Measurements from ENCODE around the gene EFR3B.
A peak's percentile ranks its signal among the peaks of the same experiment; 100 is the strongest.

The EFR3B gene

GRCh38 chr2:25081237-25081790 lies 39.4 kb downstream of the EFR3B start:
- Mint-ChIP-seq H3K9me3 (no peaks in the 10 kb centered on the region), H3K36me3 (ENCODE audit: low read depth) (peaks cover 5% of the 10 kb centered on the region), H3K27me3 (ENCODE audit: low read depth, poor library complexity) (peaks cover 7% of the 10 kb centered on the region), H3K4me3 (no peak overlapping the region), H3K27ac (peak overlapping the region; percentile 24), H3K4me1 (peaks cover 79% of the 10 kb centered on the region)
- DNase-seq = no peak
- TF ChIP-seq, protein P1, sequence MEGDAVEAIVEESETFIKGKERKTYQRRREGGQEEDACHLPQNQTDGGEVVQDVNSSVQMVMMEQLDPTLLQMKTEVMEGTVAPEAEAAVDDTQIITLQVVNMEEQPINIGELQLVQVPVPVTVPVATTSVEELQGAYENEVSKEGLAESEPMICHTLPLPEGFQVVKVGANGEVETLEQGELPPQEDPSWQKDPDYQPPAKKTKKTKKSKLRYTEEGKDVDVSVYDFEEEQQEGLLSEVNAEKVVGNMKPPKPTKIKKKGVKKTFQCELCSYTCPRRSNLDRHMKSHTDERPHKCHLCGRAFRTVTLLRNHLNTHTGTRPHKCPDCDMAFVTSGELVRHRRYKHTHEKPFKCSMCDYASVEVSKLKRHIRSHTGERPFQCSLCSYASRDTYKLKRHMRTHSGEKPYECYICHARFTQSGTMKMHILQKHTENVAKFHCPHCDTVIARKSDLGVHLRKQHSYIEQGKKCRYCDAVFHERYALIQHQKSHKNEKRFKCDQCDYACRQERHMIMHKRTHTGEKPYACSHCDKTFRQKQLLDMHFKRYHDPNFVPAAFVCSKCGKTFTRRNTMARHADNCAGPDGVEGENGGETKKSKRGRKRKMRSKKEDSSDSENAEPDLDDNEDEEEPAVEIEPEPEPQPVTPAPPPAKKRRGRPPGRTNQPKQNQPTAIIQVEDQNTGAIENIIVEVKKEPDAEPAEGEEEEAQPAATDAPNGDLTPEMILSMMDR (IDR thresholded peaks at IDR 0.05) = no peak

DNA sequence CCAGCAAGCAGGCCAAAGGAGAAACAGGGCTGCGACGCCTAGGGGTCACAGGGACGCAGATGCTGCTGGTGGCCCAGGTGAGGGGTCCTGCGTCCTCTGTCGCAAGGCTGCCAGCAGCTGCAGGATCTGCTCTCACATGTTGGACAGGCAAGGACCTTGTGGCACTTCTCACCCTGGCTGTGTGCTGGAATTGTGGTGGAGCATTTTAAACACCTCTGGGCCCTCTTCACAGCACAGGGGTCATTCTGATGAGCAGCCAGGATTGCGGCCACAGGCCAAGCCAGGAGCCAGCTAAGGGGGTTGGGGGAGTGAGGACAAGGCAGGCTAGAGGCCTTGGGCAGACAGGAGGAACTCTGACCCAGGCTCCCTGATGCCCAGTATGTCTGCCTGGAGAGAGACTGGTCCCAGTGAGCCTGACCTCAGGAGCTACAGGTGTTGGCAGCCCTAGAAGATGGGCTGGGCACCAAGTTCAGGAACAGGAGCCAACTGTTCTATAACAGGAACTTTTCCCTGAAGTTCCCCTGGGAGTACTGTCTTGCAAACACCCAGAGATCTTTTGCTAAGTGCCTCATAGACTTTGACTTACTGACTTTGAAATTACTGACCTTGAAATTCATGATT lies 40.2 kb downstream of the EFR3B start:
- H3K4me3 Mint-ChIP-seq = no peak overlapping the region
- no peak overlapping the region for H3K27ac Mint-ChIP-seq
- TF ChIP-seq, protein P1 (IDR thresholded peaks at IDR 0.05) = no peak
- H3K4me1 Mint-ChIP-seq = peaks cover 76% of the 10 kb centered on the region
- peaks cover 7% of the 10 kb centered on the region for H3K27me3 Mint-ChIP-seq (ENCODE audit: low read depth, poor library complexity)
- no peak for DNase-seq
- peaks cover 10% of the 10 kb centered on the region for H3K36me3 Mint-ChIP-seq (ENCODE audit: low read depth)
- no peaks in the 10 kb centered on the region for H3K9me3 Mint-ChIP-seq

DNA sequence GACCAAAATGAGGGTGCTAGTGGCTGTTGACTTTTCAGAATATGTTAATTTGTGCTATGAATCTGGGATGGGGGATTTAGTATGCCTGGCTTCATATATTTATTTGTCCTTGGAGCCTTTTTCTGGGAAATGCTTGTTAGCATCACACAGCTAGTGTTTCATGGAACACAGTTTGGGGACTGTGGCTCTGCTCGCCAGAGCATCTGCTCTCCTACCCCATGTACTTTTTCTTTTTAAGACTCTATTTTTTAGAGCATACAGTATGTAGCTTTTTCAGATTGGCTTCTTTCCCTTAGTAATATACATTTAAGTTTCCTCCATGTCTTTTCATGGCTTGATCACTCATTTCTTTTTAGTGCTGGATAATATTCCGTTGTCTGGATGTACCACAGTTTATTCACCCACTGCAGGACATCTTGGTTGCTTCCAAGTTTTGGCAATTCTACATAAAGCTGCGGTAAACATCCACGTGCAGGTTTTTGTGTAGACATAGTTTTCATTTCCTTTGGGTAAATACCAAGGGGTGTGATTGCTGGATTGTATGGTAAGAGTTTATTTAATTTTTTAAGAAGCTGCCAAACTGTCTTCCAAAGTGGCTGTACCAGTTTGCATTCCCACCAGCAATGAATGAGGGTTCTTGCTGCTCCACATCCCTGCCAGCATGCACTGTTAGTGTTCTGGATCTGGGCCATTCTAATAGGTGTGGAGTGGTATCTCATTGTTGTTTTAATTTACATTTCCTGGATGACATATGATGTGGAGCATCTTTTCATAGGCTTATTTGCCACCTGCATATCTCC lies 44.1 kb downstream of the EFR3B start:
- no peak for DNase-seq
- no peaks in the 10 kb centered on the region for H3K9me3 Mint-ChIP-seq
- H3K27me3 Mint-ChIP-seq (ENCODE audit: low read depth, poor library complexity) = no peaks in the 10 kb centered on the region
- H3K4me3 Mint-ChIP-seq = no peak overlapping the region
- H3K27ac Mint-ChIP-seq = no peak overlapping the region
- TF ChIP-seq, protein P1 (IDR thresholded peaks at IDR 0.05) = no peak
- peaks cover 66% of the 10 kb centered on the region for H3K4me1 Mint-ChIP-seq
- H3K36me3 Mint-ChIP-seq (ENCODE audit: low read depth) = peaks cover 9% of the 10 kb centered on the region

GRCh38 chr2:25088817-25089516 lies 47.1 kb downstream of the EFR3B start:
- Mint-ChIP-seq H3K9me3 (no peaks in the 10 kb centered on the region), H3K4me3 (no peak overlapping the region), H3K36me3 (ENCODE audit: low read depth) (peaks cover 24% of the 10 kb centered on the region), H3K4me1 (peaks cover 37% of the 10 kb centered on the region), H3K27me3 (ENCODE audit: low read depth, poor library complexity) (no peaks in the 10 kb centered on the region), H3K27ac (peak overlapping the region; percentile 93)
- TF ChIP-seq, protein P1 (IDR thresholded peaks at IDR 0.05) = no peak
- DNase-seq = no peak

DNA sequence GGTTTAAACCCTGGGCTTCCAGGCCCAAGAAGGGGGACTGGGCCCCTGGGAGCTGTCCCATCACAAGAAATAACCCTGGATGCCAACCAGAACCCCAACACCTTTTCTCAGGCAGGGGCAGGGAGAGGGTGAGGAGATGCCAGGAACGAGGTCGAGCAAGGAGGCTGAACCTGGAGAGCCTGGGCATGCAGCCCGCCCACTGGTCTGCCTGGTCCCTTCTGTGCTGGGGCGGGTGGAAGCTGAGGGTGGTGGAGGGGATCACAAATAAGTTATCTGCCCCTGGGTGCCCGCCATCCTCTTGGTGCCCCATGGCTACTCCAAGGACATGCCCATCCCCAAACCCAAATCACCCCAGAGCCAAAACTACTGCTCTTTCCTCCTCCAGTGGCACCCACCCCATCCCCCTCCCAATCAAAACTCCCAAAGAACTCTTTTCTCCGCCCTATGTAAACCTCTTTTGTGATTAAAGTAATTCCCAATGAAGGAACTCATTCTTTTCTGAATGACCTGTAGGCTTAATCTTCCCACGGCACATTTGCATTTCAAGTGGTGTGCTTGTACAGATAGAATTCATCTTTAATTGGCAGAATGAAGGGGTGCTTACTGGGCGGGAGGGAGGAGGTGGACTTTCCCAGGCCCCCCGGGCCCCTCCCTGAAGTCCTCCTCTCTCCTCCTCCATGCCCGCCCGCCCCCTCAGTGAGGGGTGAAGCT lies 47.9 kb downstream of the EFR3B start:
- H3K27ac Mint-ChIP-seq = no peak overlapping the region
- no peaks in the 10 kb centered on the region for H3K27me3 Mint-ChIP-seq (ENCODE audit: low read depth, poor library complexity)
- H3K36me3 Mint-ChIP-seq (ENCODE audit: low read depth) = peaks cover 31% of the 10 kb centered on the region
- TF ChIP-seq, protein P1 (IDR thresholded peaks at IDR 0.05) = no peak
- H3K9me3 Mint-ChIP-seq = no peaks in the 10 kb centered on the region
- peaks cover 34% of the 10 kb centered on the region for H3K4me1 Mint-ChIP-seq
- no peak overlapping the region for H3K4me3 Mint-ChIP-seq
- no peak for DNase-seq

All from nephron progenitor cell (in vitro differentiated cells).